Stimulated activated CD8-positive, alpha-beta memory T cell treated with anti-CD3 and anti-CD28 coated beads, Interleukin-7, amount 100 ng/mL, for 4 hours (primary cell): Measurements from ENCODE around the gene SLC50A1.

ENCODE experiments used
- DNase-seq, 2 donors: peaks; one replicate each; pipeline ENCODE4 v3.0.0-alpha.2; 2020; ENCODE audit warnings: low read depth in 2 of 2

SLC50A1 gene

GRCh38 chr1:155135415-155136028 lies at the start of gene SLC50A1:
Gene SLC50A1 (plus strand): TSS chr1:155135852. CDS start chr1:155135912, 60 bp downstream.
- peak; percentile 74 to 90 for DNase-seq

DNA sequence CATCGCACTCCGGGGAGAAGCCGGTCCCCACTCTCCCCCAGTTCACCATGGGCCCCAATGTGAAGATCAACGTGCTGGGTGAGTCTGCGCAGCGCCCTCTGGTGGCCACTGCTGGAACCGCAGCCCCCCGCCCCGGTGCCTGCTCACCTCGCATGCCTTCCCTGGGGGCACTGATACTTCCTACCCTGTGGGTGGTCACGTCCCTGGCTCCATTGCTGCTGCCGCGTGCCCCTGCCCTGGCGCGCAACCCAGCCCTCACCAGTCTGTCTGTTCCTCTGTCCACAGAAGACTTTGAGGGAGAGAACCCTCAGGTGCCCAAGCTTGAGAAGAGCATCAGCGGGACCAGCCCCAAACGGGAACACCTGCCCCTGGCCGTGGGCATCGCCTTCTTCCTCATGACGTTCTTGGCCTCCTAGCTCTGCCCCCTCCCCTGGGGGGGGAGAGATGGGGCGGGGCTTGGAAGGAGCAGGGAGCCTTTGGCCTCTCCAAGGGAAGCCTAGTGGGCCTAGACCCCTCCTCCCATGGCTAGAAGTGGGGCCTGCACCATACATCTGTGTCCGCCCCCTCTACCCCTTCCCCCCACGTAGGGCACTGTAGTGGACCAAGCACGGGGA lies 49.4 kb upstream of the SLC50A1 start:
- peak; percentile 49 to 67 for DNase-seq

- no peak for DNase-seq
Observed at GRCh38 chr1:155086856-155087535, 48.7 kb upstream of the SLC50A1 start.

GRCh38 chr1:155091071-155092051 lies 44.3 kb upstream of the SLC50A1 start:
- peak; percentile 62 to 65 for DNase-seq

- DNase-seq = no peak
Observed at GRCh38 chr1:155092131-155092530, 43.5 kb upstream of the SLC50A1 start.

DNA sequence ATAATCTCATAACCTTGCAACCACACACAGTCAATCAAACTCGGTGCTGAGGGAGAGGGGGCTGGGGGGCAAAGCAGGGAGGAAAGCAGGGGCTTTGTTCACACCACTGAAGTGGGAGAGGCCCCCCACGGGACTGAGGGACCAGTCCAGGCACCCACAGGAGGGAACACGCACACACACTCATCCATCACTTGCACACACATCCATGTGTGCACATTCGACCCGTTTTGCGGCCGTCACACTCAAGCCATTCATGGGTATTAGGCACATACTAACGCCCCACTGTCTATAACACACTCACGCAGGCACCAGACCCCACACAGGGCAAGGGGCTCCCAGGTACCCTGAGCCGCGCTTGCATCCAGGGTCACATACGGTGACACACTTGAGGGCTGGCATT lies 43.0 kb upstream of the SLC50A1 start:
- DNase-seq = no peak

DNA sequence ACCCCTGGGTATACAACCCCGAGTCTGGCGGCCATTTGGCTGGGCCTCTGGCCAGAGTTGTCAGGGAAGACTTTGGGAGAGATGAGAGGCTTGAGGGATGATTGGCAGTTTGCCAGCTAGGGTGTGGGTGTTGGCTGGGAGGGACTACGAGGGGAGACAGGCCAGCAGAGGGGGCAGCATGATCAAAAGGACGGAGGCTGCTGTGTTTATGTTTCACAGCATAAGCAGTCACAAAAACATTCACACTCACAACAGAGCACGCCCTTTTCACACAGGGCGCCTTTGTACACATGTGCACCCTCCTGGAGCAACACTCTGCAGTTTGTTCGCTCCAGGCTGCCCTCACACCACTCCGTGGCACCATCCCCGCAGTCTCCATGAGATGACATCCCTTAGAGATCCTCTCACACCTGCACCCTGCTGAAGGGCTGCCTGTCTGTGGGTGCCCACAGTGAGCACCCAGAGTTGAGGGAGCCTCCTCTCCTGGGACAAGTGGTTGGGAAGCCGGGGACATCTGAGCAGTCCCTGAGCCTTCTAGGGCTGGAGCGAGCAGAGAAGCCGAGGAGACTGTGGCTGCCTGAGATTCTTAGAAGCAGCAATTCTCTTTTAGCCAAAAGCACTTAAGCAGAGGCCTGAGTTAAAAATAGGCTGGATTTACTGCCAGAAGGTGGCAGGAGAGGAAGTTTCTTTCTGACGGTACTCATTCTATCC lies 41.6 kb upstream of the SLC50A1 start:
- DNase-seq = no peak

- no peak for DNase-seq
Observed at GRCh38 chr1:155094622-155094948, 41.1 kb upstream of the SLC50A1 start.

GRCh38 chr1:155099331-155099730 lies 36.3 kb upstream of the SLC50A1 start:
- no peak for DNase-seq

GRCh38 chr1:155103325-155103724 lies 32.3 kb upstream of the SLC50A1 start:
- no peak for DNase-seq

DNA sequence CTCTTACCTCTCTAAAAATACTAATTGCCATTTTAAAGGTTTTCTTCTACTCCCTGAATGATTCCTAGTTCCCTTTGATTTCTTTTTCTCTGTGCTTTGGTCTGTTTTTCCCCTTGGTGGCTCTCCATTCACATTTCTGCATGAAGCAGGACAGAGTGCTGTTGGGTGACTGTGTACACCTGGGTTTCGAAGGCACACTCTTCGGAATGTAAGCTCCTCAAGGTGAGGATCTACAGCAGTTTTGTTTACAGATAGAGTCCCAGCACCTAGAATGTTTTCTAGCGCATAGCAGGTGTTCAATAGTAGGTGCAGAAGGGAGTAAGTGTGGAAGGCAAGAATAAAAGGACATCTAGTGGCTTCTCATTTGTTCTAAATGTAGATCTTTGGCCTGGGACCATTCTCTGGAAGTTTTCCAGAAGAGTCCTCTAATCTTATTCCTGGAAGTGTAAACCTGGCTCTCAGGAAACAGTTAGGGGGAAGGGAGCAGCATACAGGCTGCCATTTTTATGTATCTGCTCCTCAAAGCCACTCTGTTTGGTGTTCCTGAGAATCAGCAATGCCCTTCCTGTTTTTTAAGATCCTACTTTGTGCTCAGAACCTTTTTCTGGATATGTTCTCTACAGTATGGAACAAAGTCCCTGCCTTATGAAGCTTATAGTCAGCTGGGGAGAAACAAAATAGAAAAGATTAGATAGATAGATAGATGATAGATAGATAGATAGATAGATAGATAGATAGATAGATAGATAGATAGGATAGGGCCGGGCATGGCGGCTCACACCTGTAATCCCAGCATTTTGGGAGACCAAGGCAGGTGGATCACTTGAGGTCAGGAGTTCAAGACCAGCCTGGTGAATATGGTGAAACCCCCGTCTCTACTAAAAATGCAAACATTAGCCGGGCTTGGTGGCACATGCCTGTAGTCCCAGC lies 30.8 kb upstream of the SLC50A1 start:
- no peak for DNase-seq

DNA sequence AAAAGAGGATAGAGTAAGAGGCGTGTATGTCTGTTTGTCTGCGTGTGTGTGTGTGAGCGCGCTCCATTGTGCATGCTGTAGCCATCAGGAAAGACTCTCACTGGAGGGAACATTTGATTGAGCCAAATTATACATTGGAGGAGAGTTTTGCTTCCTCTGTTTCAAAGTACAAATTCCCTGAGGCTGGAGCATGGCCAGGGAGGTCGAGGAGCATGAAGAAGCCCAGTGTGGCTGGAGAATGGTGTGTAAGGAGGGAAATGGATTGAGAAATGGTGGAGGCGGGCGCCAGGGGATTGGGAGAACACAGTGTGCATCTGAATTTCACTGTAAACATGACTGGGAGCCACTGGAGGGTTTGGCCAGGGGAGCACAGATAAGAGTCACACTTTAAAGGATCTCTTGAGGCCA lies 30.0 kb upstream of the SLC50A1 start:
- DNase-seq = no peak

DNA sequence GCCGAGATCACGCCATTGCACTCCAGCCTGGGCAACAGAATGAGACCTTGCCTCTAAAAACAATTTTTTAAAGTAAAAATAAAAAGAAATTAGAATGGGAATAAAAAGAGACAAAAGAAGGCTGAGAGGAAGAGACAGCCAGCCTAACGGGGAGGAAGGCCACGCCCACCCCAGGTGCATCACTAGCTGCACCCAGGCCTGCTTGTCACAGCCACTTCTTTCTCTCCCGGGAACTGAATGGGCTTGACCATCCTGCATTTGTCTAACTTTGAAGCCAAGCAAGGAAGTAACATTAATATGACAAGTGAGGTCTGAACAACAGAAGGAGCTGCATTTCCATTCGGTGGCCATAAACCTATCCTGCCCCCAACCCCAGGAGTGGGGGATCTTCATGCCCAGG lies 28.8 kb upstream of the SLC50A1 start:
- no peak for DNase-seq

GRCh38 chr1:155107309-155108264 lies 28.1 kb upstream of the SLC50A1 start:
- DNase-seq = no peak

- no peak for DNase-seq
Observed at GRCh38 chr1:155108296-155108695, 27.4 kb upstream of the SLC50A1 start.

- no peak for DNase-seq
Observed at GRCh38 chr1:155110381-155110780, 25.3 kb upstream of the SLC50A1 start.

- no peak for DNase-seq
Observed at GRCh38 chr1:155110826-155111225, 24.8 kb upstream of the SLC50A1 start.

- DNase-seq = no peak
Observed at GRCh38 chr1:155113450-155113980, 22.1 kb upstream of the SLC50A1 start.
